ENCODE data around the gene GPC3. TPM values are rescaled to one million over a fixed set of nuclear protein-coding genes. Genes with fewer than 3 reads are reported as not detected.

Gene GPC3
- total RNA-seq, 1 donor from 2014 or later, result 628 TPM

- H3K27me3 Mint-ChIP-seq, result peaks cover 39% of the 10 kb centered on the region
- H3K27ac Mint-ChIP-seq, result peak overlapping the region; percentile 43
- H3K4me1 Mint-ChIP-seq (ENCODE audit: unreplicated experiment), result peaks cover 51% of the 10 kb centered on the region
- DNase-seq (ENCODE audit: extremely low spot score, unreplicated experiment), result no peak
- no peak for TF ChIP-seq CTCF (conservative IDR thresholded peaks at IDR 0.05)
- peaks cover 7% of the 10 kb centered on the region for H3K36me3 Mint-ChIP-seq
- peak overlapping the region; percentile 93 for H3K4me3 Mint-ChIP-seq
- no peaks in the 10 kb centered on the region for H3K9me3 Mint-ChIP-seq
These were observed 731 bp upstream of the GPC3 start for GRCh38 chrX:133985967-133986683.

- peaks cover 57% of the 10 kb centered on the region for H3K4me1 Mint-ChIP-seq (ENCODE audit: unreplicated experiment)
- TF ChIP-seq CTCF (conservative IDR thresholded peaks at IDR 0.05), result no peak
- H3K36me3 Mint-ChIP-seq, result peaks cover 7% of the 10 kb centered on the region
- H3K27ac Mint-ChIP-seq, result no peak overlapping the region
- DNase-seq (ENCODE audit: extremely low spot score, unreplicated experiment), result no peak
- H3K4me3 Mint-ChIP-seq, result peak overlapping the region; percentile 96
- no peaks in the 10 kb centered on the region for H3K9me3 Mint-ChIP-seq
- H3K27me3 Mint-ChIP-seq, result peaks cover 36% of the 10 kb centered on the region
These were observed 584 bp downstream of the GPC3 start for GRCh38 chrX:133984857-133985163.

DNA sequence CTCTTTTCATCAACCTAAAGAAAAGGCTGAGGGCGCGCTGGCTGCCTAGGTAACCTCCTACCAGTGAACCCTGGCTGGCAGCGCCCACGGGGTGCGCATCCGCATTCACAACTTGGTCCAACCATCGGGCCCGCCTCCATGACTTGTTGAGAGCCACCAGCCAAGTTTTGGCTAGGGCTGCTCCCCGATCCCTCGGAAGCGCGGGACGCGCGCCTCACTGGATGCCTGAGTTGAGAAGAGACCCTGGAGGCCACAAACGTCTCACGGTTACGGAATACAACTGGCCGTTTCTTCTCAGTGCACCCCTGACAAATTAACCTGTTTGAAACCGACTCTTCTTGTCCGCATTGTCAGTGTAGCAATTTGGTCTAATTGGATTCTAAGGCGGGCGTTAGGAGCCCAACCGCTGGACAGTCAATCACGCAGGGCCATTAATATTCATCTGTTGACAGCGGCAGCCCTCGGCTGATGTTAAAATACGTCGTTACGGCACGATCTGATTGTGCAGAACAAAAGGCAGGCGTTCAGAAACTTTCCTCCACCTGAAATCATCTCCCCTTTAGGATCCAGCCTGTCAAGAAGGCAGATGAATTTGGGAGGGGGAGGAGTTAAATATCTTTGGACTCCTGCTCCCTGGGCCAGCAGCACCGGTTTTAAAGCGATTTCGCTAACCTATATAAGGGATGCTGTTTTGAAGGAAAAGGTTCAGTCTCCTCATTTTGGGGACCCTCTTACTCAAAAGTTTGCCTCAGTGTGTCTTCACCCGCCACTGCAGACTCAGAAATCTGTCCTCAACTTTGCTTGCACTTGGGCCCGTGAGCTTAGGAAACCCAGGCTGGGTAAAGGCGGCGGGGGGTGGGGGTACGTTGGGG, 1.2 kb downstream of the GPC3 start:
- H3K4me1 Mint-ChIP-seq (ENCODE audit: unreplicated experiment), result peaks cover 57% of the 10 kb centered on the region
- H3K36me3 Mint-ChIP-seq, result peaks cover 7% of the 10 kb centered on the region
- no peak for TF ChIP-seq CTCF (conservative IDR thresholded peaks at IDR 0.05)
- no peak for DNase-seq (ENCODE audit: extremely low spot score, unreplicated experiment)
- no peaks in the 10 kb centered on the region for H3K9me3 Mint-ChIP-seq
- peaks cover 34% of the 10 kb centered on the region for H3K27me3 Mint-ChIP-seq
- H3K4me3 Mint-ChIP-seq, result peak overlapping the region; percentile 96
- H3K27ac Mint-ChIP-seq, result peak overlapping the region; percentile 79

GRCh38 chrX:133983256-133983973, 2.0 kb downstream of the GPC3 start:
- H3K4me1 Mint-ChIP-seq (ENCODE audit: unreplicated experiment), result peaks cover 60% of the 10 kb centered on the region
- H3K27me3 Mint-ChIP-seq, result peaks cover 33% of the 10 kb centered on the region
- TF ChIP-seq CTCF (conservative IDR thresholded peaks at IDR 0.05), result no peak
- H3K4me3 Mint-ChIP-seq, result peak overlapping the region; percentile 96
- H3K9me3 Mint-ChIP-seq, result no peaks in the 10 kb centered on the region
- H3K36me3 Mint-ChIP-seq, result peaks cover 7% of the 10 kb centered on the region
- no peak for DNase-seq (ENCODE audit: extremely low spot score, unreplicated experiment)
- peak overlapping the region; percentile 79 for H3K27ac Mint-ChIP-seq

- TF ChIP-seq CTCF (conservative IDR thresholded peaks at IDR 0.05), result no peak
- no peak for DNase-seq (ENCODE audit: extremely low spot score, unreplicated experiment)
- H3K27me3 Mint-ChIP-seq, result peaks cover 24% of the 10 kb centered on the region
- H3K9me3 Mint-ChIP-seq, result no peaks in the 10 kb centered on the region
- H3K27ac Mint-ChIP-seq, result no peak overlapping the region
- H3K4me3 Mint-ChIP-seq, result peak overlapping the region; percentile 96
- H3K36me3 Mint-ChIP-seq, result peaks cover 13% of the 10 kb centered on the region
- peaks cover 50% of the 10 kb centered on the region for H3K4me1 Mint-ChIP-seq (ENCODE audit: unreplicated experiment)
These were observed 3.5 kb downstream of the GPC3 start for GRCh38 chrX:133981924-133982323.

All from type B pancreatic cell (in vitro differentiated cells).